HepG2 (cell line): ENCODE results near the gene OR1J2. TPM values are rescaled to one million over a fixed set of nuclear protein-coding genes. Genes with fewer than 3 reads are reported as not detected.

ENCODE experiments used
- ATAC-seq: fragments of 200-7000 bp; cut with Tn5 transposase; 3 replicates; pipeline ENCODE4 v1.9.1; 2020; ENCODE audit warnings: mild to moderate bottlenecking, moderate library complexity
- BruUV-seq: library from RNA; stranded (reverse); fragments of 400-500 nt; replicated peaks from 2 replicates; lab custom pipeline; 2021; lab: Mats Ljungman, UMichigan
- CTCF ChIA-PET: fragments of 300-600 bp; formaldehyde crosslinking; extraction: SDS; loops from one replicate; lab custom pipeline; 2021; ENCODE audit warnings: low total read pairs, inconsistent platforms, low intra/inter-chr PET ratio; lab: Yijun Ruan, JAX
- POLR2A ChIA-PET: fragments of 350-600 bp; sonication (Branson Sonifier 250); formaldehyde crosslinking; loops from one replicate; lab custom pipeline; 2020; ENCODE audit warnings: antibody characterized with exemption, inconsistent platforms; lab: Yijun Ruan, JAX
- DNase-seq: peaks from one replicate; pipeline ENCODE4 v3.0.0-alpha.2; 2015; ENCODE audit warnings: low spot score
- FAIRE-seq: peaks from 3 replicates; lab custom pipeline; 2011; peaks lifted over from hg19 to GRCh38; lab: Jason Lieb, UNC
- H2AFZ ChIP-seq: one replicate; pipeline ENCODE4 v1.6.1; 2011; ENCODE audit warnings: low read length, inconsistent platforms
- H3K27ac ChIP-seq: fragments of 300-600 bp; 3 replicates; pipeline ENCODE4 v1.8.0; 2011; ENCODE audit warnings: mixed run types, mild to moderate bottlenecking, mixed read lengths, low read length, inconsistent platforms; ENCODE audit not compliant: insufficient read depth; ENCODE audit errors: extremely low read length
- H3K27me3 ChIP-seq, 2 experiments: fragments of 200-600 bp in 1 of 2; 2 replicates in 1 of 2; 3 replicates in 1 of 2; pipeline versions ENCODE4 v1.6.0 to v1.8.0; 2011; ENCODE audit warnings: low read length in 2 of 2, mild to moderate bottlenecking in 2 of 2, moderate library complexity in 2 of 2, inconsistent platforms in 1 of 2; ENCODE audit not compliant: insufficient read depth in 2 of 2, control insufficient read depth in 1 of 2
- H3K36me3 ChIP-seq, 2 experiments: fragments of 200-600 bp in 1 of 2; replicated peaks in 1 of 2; 2 replicates in 1 of 2; 3 replicates in 1 of 2; pipeline versions ENCODE4 v1.5.1 to v1.8.0; 2011; ENCODE audit warnings: low read length in 2 of 2, inconsistent platforms in 1 of 2; ENCODE audit not compliant: insufficient read depth in 2 of 2, control insufficient read depth in 1 of 2
- H3K4me1 ChIP-seq: 2 replicates; pipeline ENCODE4 v1.5.1; 2012; ENCODE audit warnings: low read length, inconsistent platforms; ENCODE audit not compliant: insufficient read depth
- H3K4me2 ChIP-seq: 2 replicates; pipeline ENCODE4 v1.6.0; 2011; ENCODE audit warnings: low read depth, low read length, inconsistent platforms
- H3K4me3 ChIP-seq, 3 experiments: fragments of 200-600 bp in 1 of 3; sonication (generic), shearing (Covaris generic) in 1 of 3; replicated peaks in 1 of 3; 2 replicates each; pipeline ENCODE4 v1.5.1; 2011 to 2016; ENCODE audit warnings: low read length in 3 of 3, inconsistent platforms in 2 of 3, low read depth in 2 of 3, mild to moderate bottlenecking in 2 of 3, control low read depth in 1 of 3, mixed read lengths in 1 of 3; ENCODE audit not compliant: insufficient read depth in 1 of 3
- H3K79me2 ChIP-seq: one replicate; pipeline ENCODE4 v1.6.1; 2011; ENCODE audit warnings: low read length, inconsistent platforms; ENCODE audit not compliant: insufficient read depth
- H3K9ac ChIP-seq: 2 replicates; pipeline ENCODE4 v1.6.0; 2011; ENCODE audit warnings: mild to moderate bottlenecking, low read depth, low read length, inconsistent platforms; ENCODE audit not compliant: insufficient read depth
- H3K9me3 ChIP-seq: 2 replicates; pipeline ENCODE4 v1.5.1; 2012; ENCODE audit warnings: mild to moderate bottlenecking, low read length
- H4K20me1 ChIP-seq: 2 replicates; pipeline ENCODE4 v1.6.0; 2011; ENCODE audit warnings: inconsistent platforms, mild to moderate bottlenecking, low read length, moderate library complexity; ENCODE audit not compliant: insufficient read depth
- MAFG ChIP-seq: sonication (generic); formaldehyde crosslinking; IDR thresholded peaks from 2 replicates; pipeline ENCODE4 v1.5.1; 2020; ENCODE audit warnings: mild to moderate bottlenecking, missing genetic modification reagents
- RARA ChIP-seq: IDR thresholded peaks from 2 replicates; pipeline ENCODE4 v1.6.1; 2016; ENCODE audit warnings: missing genetic modification reagents, missing compliant biosample characterization
- SMAD9 ChIP-seq: sonication (generic); formaldehyde crosslinking; IDR thresholded peaks from 2 replicates; pipeline ENCODE4 v1.5.1; 2020; ENCODE audit warnings: mild to moderate bottlenecking, missing genetic modification reagents
- SRSF9 ChIP-seq: fragments of 200-400 bp; formaldehyde crosslinking; IDR thresholded peaks from 2 replicates; pipeline ENCODE4 v1.6.1; 2018; ENCODE audit warnings: borderline replicate concordance, mild to moderate bottlenecking, low read depth, low read length; ENCODE audit not compliant: insufficient read depth, poor library complexity, severe bottlenecking
- ZFP36L2 ChIP-seq: sonication (generic); formaldehyde crosslinking; IDR thresholded peaks from 2 replicates; pipeline ENCODE4 v1.4.0; 2020; ENCODE audit warnings: missing genetic modification reagents
- ZHX2 ChIP-seq, 2 experiments: sonication (generic) in 1 of 2; formaldehyde crosslinking in 1 of 2; IDR thresholded peaks; 2 replicates each; pipeline versions ENCODE4 v1.6.1 to v1.9.0; 2014 to 2022; ENCODE audit warnings: antibody characterized with exemption in 1 of 2, borderline replicate concordance in 1 of 2, inconsistent platforms in 1 of 2, low read depth in 1 of 2, missing genetic modification reagents in 1 of 2
- ZNF274 ChIP-seq: sonication (generic); formaldehyde crosslinking; IDR thresholded peaks from 2 replicates; pipeline ENCODE4 v1.5.1; 2020; ENCODE audit warnings: mild to moderate bottlenecking, missing genetic modification reagents
- ZNF282 ChIP-seq: fragments of 450-650 bp; IDR thresholded peaks from 2 replicates; pipeline ENCODE4 v1.6.1; 2018; ENCODE audit not compliant: partially characterized antibody
- ZNF576 ChIP-seq: sonication (generic); formaldehyde crosslinking; IDR thresholded peaks from 2 replicates; pipeline ENCODE4 v1.4.0; 2020; ENCODE audit warnings: mild to moderate bottlenecking, missing genetic modification reagents
- ZNF839 ChIP-seq: sonication (generic); formaldehyde crosslinking; IDR thresholded peaks from 2 replicates; pipeline ENCODE4 v1.4.0; 2020; ENCODE audit warnings: missing genetic modification reagents, mild to moderate bottlenecking, borderline replicate concordance
- WGBS: methylation state at CpG from one replicate; pipeline ENCODE4 v1.1.6; 2017; ENCODE audit warnings: low lambda C conversion rate; 5-methylcytosine and 5-hydroxymethylcytosine counted together
- in situ Hi-C: cut with HindIII; loops from 2 replicates; pipeline ENCODE4 v1.10.0; 2017; ENCODE audit warnings: low pct_unique_long_range_greater_than_20kb; ENCODE audit not compliant: extremely low pct_ligation_motif_present
- intact Hi-C: fragments of 100-400 bp; cut with micrococcal nuclease; formaldehyde crosslinking; loops from one replicate; pipeline ENCODE4 v1.10.0; 2022; ENCODE audit not compliant: unreplicated experiment
- polyA plus RNA-seq, 8 experiments: library from polyadenylated mRNA; depleted of rRNA in 3 of 8; stranded (reverse) in 7 of 8; unstranded in 1 of 8; fragments of >200 nt; fragmentation: Illumina TruSeq in 4 of 8; extraction: Trizol in 4 of 8; gene quantifications; 2 replicates each; pipeline versions ENCODE4 v1.2.1 to v1.2.3, GENCODE V29; 2011 to 2016; ENCODE audit warnings: low read depth in 4 of 8, missing spikeins in 1 of 8, mixed read lengths in 1 of 8; ENCODE audit not compliant: insufficient read depth in 1 of 8
- total RNA-seq, 5 experiments: library from RNA; depleted of rRNA; stranded (reverse); fragments of >200 nt; fragmentation: Illumina TruSeq; extraction: Trizol; gene quantifications; 2 replicates each; pipeline ENCODE4 v1.2.3, GENCODE V29; 2016; ENCODE audit warnings: low read depth in 1 of 5
- TF ChIP-seq, protein P1 (sequence below): sonication (generic); formaldehyde crosslinking; IDR thresholded peaks from 2 replicates; pipeline ENCODE4 v1.5.0; 2020; ENCODE audit warnings: mild to moderate bottlenecking, missing genetic modification reagents
- TF ChIP-seq, protein P2 (sequence below): sonication (generic); formaldehyde crosslinking; IDR thresholded peaks from 2 replicates; pipeline ENCODE4 v1.8.1; 2023; ENCODE audit warnings: mild to moderate bottlenecking, missing genetic modification reagents

OR1J2 gene
- total and polyA plus RNA-seq, 2 of the 13 experiments (the other 11 are each of a cell fraction or from before 2014, with no cell fraction given), result not detected

DNA sequence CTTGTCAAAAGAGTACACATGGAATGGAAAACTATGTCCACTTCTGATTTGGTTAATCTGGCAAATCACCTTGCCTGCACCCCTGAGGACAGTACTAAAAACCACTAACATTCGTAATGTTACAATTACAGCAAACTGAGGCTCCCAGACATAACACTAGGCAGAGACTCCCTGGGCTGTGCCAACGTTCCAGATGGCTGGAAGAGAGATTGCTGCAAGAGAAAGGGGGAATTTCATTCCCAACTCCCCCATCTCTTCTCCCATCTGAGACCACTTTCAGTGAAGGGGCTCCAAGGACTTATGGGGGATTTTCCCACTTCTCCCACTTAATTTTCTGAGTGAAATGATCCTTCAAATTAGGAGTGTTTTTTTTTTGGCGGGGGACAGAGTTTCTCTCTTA lies 44.1 kb upstream of the OR1J2 start (continued):
- TF ChIP-seq, protein P1, sequence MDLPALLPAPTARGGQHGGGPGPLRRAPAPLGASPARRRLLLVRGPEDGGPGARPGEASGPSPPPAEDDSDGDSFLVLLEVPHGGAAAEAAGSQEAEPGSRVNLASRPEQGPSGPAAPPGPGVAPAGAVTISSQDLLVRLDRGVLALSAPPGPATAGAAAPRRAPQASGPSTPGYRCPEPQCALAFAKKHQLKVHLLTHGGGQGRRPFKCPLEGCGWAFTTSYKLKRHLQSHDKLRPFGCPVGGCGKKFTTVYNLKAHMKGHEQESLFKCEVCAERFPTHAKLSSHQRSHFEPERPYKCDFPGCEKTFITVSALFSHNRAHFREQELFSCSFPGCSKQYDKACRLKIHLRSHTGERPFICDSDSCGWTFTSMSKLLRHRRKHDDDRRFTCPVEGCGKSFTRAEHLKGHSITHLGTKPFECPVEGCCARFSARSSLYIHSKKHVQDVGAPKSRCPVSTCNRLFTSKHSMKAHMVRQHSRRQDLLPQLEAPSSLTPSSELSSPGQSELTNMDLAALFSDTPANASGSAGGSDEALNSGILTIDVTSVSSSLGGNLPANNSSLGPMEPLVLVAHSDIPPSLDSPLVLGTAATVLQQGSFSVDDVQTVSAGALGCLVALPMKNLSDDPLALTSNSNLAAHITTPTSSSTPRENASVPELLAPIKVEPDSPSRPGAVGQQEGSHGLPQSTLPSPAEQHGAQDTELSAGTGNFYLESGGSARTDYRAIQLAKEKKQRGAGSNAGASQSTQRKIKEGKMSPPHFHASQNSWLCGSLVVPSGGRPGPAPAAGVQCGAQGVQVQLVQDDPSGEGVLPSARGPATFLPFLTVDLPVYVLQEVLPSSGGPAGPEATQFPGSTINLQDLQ, result no peak

- in situ Hi-C loops, result loop anchor here (5.0 kb wide), 1 partner anchor 344 kb away; no protein-coding TSS in a partner anchor
- ChIA-PET CTCF (no interaction called here), POLR2A (no interaction called here)
- TF ChIP-seq SRSF9, result no peak
- TF ChIP-seq MAFG, result no peak
- no peak for TF ChIP-seq RARA (CRISPR knock-in tag)
- TF ChIP-seq ZNF274 (CRISPR knock-in tag), result no peak
- TF ChIP-seq ZHX2 (IDR thresholded peaks at IDR 0.05; ENCODE audit: low read depth), result no peak
- no peak for TF ChIP-seq ZHX2 (CRISPR knock-in tag; IDR thresholded peaks at IDR 0.05; ENCODE audit: borderline replicate concordance)
- TF ChIP-seq, protein P2, sequence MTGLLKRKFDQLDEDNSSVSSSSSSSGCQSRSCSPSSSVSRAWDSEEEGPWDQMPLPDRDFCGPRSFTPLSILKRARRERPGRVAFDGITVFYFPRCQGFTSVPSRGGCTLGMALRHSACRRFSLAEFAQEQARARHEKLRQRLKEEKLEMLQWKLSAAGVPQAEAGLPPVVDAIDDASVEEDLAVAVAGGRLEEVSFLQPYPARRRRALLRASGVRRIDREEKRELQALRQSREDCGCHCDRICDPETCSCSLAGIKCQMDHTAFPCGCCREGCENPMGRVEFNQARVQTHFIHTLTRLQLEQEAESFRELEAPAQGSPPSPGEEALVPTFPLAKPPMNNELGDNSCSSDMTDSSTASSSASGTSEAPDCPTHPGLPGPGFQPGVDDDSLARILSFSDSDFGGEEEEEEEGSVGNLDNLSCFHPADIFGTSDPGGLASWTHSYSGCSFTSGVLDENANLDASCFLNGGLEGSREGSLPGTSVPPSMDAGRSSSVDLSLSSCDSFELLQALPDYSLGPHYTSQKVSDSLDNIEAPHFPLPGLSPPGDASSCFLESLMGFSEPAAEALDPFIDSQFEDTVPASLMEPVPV, result no peak
- no peak for TF ChIP-seq ZNF839 (CRISPR knock-in tag)
- no peak for TF ChIP-seq ZNF282
- no peak for TF ChIP-seq ZFP36L2 (CRISPR knock-in tag)
- TF ChIP-seq ZNF576 (CRISPR knock-in tag), result no peak
- no peak for TF ChIP-seq SMAD9
- DNase-seq (no peak), FAIRE-seq (no peak), ATAC-seq (no peak)
- H3K27ac ChIP-seq, result no peak overlapping the region
- intact Hi-C loops, result no loop called here
- H3K79me2 ChIP-seq, result no peaks in the 10 kb centered on the region
- no peaks in the 10 kb centered on the region for H3K36me3 ChIP-seq
- no peaks in the 10 kb centered on the region for H3K9me3 ChIP-seq
- H3K4me3 ChIP-seq, result no peak overlapping the region
- H2AFZ ChIP-seq, result no peak overlapping the region
- no peaks in the 10 kb centered on the region for H3K4me1 ChIP-seq
- H3K9ac ChIP-seq, result no peak overlapping the region
- no TSS peak for BruUV-seq
- no peak overlapping the region for H3K4me2 ChIP-seq
- H3K27me3 ChIP-seq, result peaks cover 0 to 6% of the 10 kb centered on the region in 2 experiments; a peak in 1 of 5 replicates
- H4K20me1 ChIP-seq, result no peaks in the 10 kb centered on the region
- 10% methylated on average over 4 of the region's 4 CpGs for WGBS
These were observed 41.9 kb upstream of the OR1J2 start for GRCh38 chr9:122468735-122469134.
